ENCODE results near the gene FAM98A.

The FAM98A gene

DNA sequence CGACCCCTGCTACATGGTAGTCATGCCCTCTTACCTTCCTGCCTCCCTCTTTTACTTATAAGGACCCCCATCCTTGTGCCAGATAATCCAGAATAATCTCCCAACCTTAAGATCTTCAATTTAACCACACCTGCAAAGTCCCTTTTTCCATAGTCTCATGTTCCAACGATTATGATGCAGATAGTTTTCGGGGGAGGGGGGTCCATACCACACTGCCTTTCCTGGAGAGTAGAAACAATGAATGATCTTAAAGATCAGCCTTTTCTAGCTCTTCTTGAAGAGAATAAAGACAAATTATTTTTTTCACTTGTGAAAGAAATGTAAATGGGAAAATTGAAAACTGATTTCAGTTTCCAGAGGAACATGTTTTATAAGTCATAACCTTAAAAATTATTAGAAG lies 4.3 kb upstream of the FAM98A start:
- Histone ChIP-seq H3K27me3 (ENCODE audit: control insufficient read depth, insufficient read depth, low read length) (no peaks in the 10 kb centered on the region), H3K27ac (peak overlapping the region; percentile 18), H3K79me2 (no peaks in the 10 kb centered on the region), H2AFZ (peak overlapping the region; percentile 31), H3K36me3 (ENCODE audit: control insufficient read depth, insufficient read depth, low read length) (no peaks in the 10 kb centered on the region), H3K9ac (no peak overlapping the region), H3K4me2 (ENCODE audit: low read length) (no peak overlapping the region), H3K9me3 (ENCODE audit: control insufficient read depth, low read length) (no peaks in the 10 kb centered on the region), H3K4me3 (ENCODE audit: low read depth, low read length) (no peak overlapping the region), H3K4me1 (peaks cover 20% of the 10 kb centered on the region)
- TF ChIP-seq, protein P1, sequence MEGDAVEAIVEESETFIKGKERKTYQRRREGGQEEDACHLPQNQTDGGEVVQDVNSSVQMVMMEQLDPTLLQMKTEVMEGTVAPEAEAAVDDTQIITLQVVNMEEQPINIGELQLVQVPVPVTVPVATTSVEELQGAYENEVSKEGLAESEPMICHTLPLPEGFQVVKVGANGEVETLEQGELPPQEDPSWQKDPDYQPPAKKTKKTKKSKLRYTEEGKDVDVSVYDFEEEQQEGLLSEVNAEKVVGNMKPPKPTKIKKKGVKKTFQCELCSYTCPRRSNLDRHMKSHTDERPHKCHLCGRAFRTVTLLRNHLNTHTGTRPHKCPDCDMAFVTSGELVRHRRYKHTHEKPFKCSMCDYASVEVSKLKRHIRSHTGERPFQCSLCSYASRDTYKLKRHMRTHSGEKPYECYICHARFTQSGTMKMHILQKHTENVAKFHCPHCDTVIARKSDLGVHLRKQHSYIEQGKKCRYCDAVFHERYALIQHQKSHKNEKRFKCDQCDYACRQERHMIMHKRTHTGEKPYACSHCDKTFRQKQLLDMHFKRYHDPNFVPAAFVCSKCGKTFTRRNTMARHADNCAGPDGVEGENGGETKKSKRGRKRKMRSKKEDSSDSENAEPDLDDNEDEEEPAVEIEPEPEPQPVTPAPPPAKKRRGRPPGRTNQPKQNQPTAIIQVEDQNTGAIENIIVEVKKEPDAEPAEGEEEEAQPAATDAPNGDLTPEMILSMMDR (IDR thresholded peaks at IDR 0.05) = no peak

DNA sequence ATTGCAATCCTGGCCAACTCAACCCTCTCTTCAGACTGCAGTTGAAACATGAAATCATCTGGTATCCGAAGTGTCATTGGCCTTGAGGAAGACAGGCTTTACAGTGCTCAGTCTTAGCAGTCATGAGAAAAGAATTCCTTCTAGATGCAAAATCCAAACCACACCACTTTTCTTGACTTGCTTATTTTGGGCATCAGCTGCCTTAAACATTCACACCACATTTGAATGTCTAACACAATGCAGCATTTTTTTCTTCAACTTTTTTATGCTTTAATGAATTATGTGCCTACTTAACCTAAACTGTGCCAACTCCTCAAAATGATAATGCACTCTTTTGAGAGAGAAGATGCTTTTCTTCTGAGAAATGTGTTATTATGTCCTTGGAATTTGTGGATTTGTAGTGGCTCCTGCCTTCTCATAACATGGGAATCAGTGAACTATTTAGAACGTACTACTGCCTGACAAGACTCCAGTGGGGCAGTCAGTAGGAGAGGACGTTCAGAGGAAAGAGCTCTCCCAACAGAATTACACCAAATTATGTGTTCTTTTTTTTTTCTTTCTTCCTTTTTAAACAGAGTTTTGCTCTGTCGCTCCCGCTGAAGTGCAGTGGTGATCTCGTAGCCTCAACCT lies 3.2 kb upstream of the FAM98A start:
- Histone ChIP-seq H3K79me2 (peaks cover 4% of the 10 kb centered on the region), H3K9ac (no peak overlapping the region), H3K4me1 (peaks cover 16% of the 10 kb centered on the region), H3K27ac (peak overlapping the region; percentile 16), H3K4me3 (ENCODE audit: low read depth, low read length) (no peak overlapping the region), H3K9me3 (ENCODE audit: control insufficient read depth, low read length) (no peaks in the 10 kb centered on the region), H3K27me3 (ENCODE audit: control insufficient read depth, insufficient read depth, low read length) (no peaks in the 10 kb centered on the region), H2AFZ (peak overlapping the region; percentile 34), H3K36me3 (ENCODE audit: control insufficient read depth, insufficient read depth, low read length) (no peaks in the 10 kb centered on the region), H3K4me2 (ENCODE audit: low read length) (no peak overlapping the region)
- TF ChIP-seq, protein P1 (IDR thresholded peaks at IDR 0.05) = no peak

DNA sequence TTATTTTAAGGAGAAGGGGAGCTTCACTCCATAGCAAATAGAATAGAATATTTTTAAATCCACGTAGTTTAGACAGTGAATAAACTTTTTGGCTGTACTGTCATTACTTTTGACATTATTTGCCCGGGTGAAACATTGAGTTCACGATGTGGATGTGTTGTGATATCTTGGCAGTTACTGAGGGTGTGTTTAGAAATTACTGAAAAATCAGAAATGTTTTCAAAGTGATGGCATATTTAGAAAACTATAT lies 769 bp upstream of the FAM98A start:
- Histone ChIP-seq H3K27ac (peak overlapping the region; percentile 98), H2AFZ (peak overlapping the region; percentile 80), H3K9me3 (ENCODE audit: control insufficient read depth, low read length) (no peaks in the 10 kb centered on the region), H3K79me2 (peaks cover 19% of the 10 kb centered on the region), H3K4me1 (peaks cover 14% of the 10 kb centered on the region), H3K36me3 (ENCODE audit: control insufficient read depth, insufficient read depth, low read length) (no peaks in the 10 kb centered on the region), H3K4me2 (ENCODE audit: low read length) (peak overlapping the region; percentile 77), H3K9ac (peak overlapping the region; percentile 30), H3K27me3 (ENCODE audit: control insufficient read depth, insufficient read depth, low read length) (no peaks in the 10 kb centered on the region), H3K4me3 (ENCODE audit: low read depth, low read length) (peak overlapping the region; percentile 83)
- TF ChIP-seq, protein P1 (IDR thresholded peaks at IDR 0.05) = no peak

DNA sequence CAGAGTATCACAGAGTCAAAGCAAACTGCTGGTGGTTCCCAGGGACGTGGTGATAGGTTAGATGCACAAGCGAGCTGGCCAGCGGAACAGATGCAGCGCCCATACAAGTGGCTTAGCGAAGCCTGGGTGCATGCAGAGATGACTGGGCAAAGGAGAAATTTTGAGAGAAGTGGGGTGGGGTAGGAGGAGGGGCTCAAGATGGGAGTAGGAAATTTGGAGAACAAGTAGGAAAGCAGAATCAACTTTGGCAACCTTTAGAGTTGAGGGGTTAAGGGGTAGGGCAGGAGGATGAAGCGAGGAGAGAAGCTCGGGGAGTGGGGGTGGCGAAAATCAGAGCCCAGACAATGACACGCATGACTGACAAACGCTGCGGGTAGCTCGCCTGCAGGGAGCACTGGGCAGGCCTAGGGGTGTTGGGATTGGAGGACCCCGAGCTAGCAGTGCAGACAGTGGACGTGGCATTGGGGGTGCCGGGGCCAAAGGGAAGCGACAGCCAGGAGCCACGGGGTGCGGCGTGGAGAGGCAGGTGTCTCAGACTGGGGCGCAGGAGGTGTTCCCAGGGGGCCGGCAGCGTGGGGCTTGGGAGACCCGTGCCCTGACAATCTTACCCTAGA lies 431 bp downstream of the FAM98A start:
- Histone ChIP-seq H3K36me3 (ENCODE audit: control insufficient read depth, insufficient read depth, low read length) (no peaks in the 10 kb centered on the region), H3K4me3 (ENCODE audit: low read depth, low read length) (peak overlapping the region; percentile 83), H3K4me1 (peaks cover 15% of the 10 kb centered on the region), H3K27ac (peak overlapping the region; percentile 98), H3K4me2 (ENCODE audit: low read length) (peak overlapping the region; percentile 83), H3K9me3 (ENCODE audit: control insufficient read depth, low read length) (no peaks in the 10 kb centered on the region), H3K9ac (peak overlapping the region; percentile 87), H2AFZ (peak overlapping the region; percentile 78), H3K79me2 (peaks cover 27% of the 10 kb centered on the region), H3K27me3 (ENCODE audit: control insufficient read depth, insufficient read depth, low read length) (no peaks in the 10 kb centered on the region)
- TF ChIP-seq, protein P1 (IDR thresholded peaks at IDR 0.05) = peak; percentile 14

DNA sequence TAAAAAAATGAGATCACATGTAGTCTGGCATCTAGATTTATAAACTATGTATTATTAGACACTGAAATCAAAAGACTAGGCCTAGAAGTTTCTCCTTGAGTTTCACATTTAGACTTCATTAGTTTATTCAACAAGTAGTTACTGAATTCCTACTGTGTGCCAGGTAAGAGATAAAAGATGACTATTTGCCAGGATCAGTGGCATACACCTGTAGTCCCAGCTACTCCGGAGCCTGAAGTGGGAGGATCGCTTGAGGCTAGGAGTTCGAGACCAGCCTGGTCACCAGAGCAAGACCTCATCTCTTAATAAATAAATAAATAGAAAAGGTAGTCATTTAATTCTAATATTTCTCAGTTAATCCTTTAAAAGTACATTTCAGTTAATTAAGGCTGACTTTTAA lies 2.1 kb downstream of the FAM98A start:
- Histone ChIP-seq H3K27me3 (ENCODE audit: control insufficient read depth, insufficient read depth, low read length) (no peaks in the 10 kb centered on the region), H3K9me3 (ENCODE audit: control insufficient read depth, low read length) (no peaks in the 10 kb centered on the region), H3K4me2 (ENCODE audit: low read length) (no peak overlapping the region), H3K27ac (peak overlapping the region; percentile 98), H2AFZ (no peak overlapping the region), H3K9ac (no peak overlapping the region), H3K4me1 (peaks cover 24% of the 10 kb centered on the region), H3K36me3 (ENCODE audit: control insufficient read depth, insufficient read depth, low read length) (no peaks in the 10 kb centered on the region), H3K4me3 (ENCODE audit: low read depth, low read length) (no peak overlapping the region), H3K79me2 (peaks cover 42% of the 10 kb centered on the region)
- TF ChIP-seq, protein P1 (IDR thresholded peaks at IDR 0.05) = no peak

All from parathyroid adenoma (tissue), 2 donors.